Skeletal muscle satellite cell (primary cell): ENCODE results near the gene MED13.

ENCODE experiments used
- H3K27me3 ChIP-seq: 2 replicates; pipeline ENCODE4 v1.7.0; 2013; ENCODE audit warnings: low read length; ENCODE audit not compliant: control insufficient read depth, insufficient read depth
- H3K36me3 ChIP-seq: 2 replicates; pipeline ENCODE4 v1.7.0; 2013; ENCODE audit warnings: mild to moderate bottlenecking, control low read depth, low read length; ENCODE audit not compliant: insufficient read depth
- H3K4me1 ChIP-seq: 2 replicates; pipeline ENCODE4 v1.7.0; 2013; ENCODE audit warnings: low read length; ENCODE audit not compliant: control insufficient read depth, insufficient read depth
- H3K4me2 ChIP-seq: 2 replicates; pipeline ENCODE4 v1.7.0; 2013; ENCODE audit warnings: mild to moderate bottlenecking, low read length
- H3K4me3 ChIP-seq: 2 replicates; pipeline ENCODE4 v1.7.0; 2013; ENCODE audit warnings: low read length
- H3K9ac ChIP-seq: 2 replicates; pipeline ENCODE4 v1.7.0; 2013; ENCODE audit warnings: mild to moderate bottlenecking, low read depth, low read length, moderate library complexity
- H3K9me3 ChIP-seq: replicated peaks from 2 replicates; pipeline ENCODE4 v1.7.0; 2013; ENCODE audit warnings: mild to moderate bottlenecking, control low read depth, low read length

The MED13 gene

GRCh38 chr17:61986898-61987297, 78.2 kb downstream of the MED13 start:
- H3K9me3 ChIP-seq = no peaks in the 10 kb centered on the region
- peaks cover 65% of the 10 kb centered on the region for H3K36me3 ChIP-seq
- no peaks in the 10 kb centered on the region for H3K4me1 ChIP-seq

GRCh38 chr17:61984821-61985220, 80.3 kb downstream of the MED13 start:
- Histone ChIP-seq H3K36me3 (peaks cover 66% of the 10 kb centered on the region), H3K9me3 (no peaks in the 10 kb centered on the region), H3K9ac (no peak overlapping the region), H3K4me1 (no peaks in the 10 kb centered on the region), H3K4me2 (no peak overlapping the region), H3K4me3 (no peak overlapping the region), H3K27me3 (no peaks in the 10 kb centered on the region)

More at GRCh38 chr17:61986898-61987297, 78.2 kb downstream of the MED13 start:
- Histone ChIP-seq H3K4me3 (no peak overlapping the region), H3K9ac (no peak overlapping the region), H3K27me3 (no peaks in the 10 kb centered on the region), H3K4me2 (no peak overlapping the region)

DNA sequence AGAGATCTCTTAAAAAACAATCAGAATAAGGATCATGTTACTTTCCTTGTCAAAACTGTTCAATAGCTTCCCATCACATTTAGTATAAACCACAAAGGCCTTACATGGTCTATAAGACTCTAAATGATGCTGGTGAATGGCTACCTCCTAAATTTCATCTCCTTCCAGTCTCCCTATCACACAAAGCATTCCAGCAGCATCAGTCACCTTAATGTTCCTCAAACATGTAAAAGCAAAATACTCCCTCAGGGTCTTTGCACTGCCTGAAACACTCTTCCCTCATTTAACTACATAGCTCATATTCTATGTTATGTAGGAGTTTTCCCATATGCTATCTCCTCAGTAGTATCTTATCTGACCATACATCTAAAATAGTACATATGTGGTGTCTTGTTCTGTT, 83.8 kb downstream of the MED13 start:
- Histone ChIP-seq H3K36me3 (peaks cover 54% of the 10 kb centered on the region), H3K9me3 (no peaks in the 10 kb centered on the region)

GRCh38 chr17:61980535-61980934, 84.5 kb downstream of the MED13 start:
- H3K4me1 ChIP-seq = no peaks in the 10 kb centered on the region
- no peak overlapping the region for H3K4me2 ChIP-seq
- no peaks in the 10 kb centered on the region for H3K27me3 ChIP-seq
- H3K36me3 ChIP-seq = peaks cover 50% of the 10 kb centered on the region
- H3K9ac ChIP-seq = no peak overlapping the region
- H3K9me3 ChIP-seq = no peaks in the 10 kb centered on the region
- H3K4me3 ChIP-seq = no peak overlapping the region

More for the DNA sequence above, 83.8 kb downstream of the MED13 start:
- no peaks in the 10 kb centered on the region for H3K4me1 ChIP-seq
- H3K4me3 ChIP-seq = no peak overlapping the region
- H3K4me2 ChIP-seq = no peak overlapping the region
- no peaks in the 10 kb centered on the region for H3K27me3 ChIP-seq
- no peak overlapping the region for H3K9ac ChIP-seq

DNA sequence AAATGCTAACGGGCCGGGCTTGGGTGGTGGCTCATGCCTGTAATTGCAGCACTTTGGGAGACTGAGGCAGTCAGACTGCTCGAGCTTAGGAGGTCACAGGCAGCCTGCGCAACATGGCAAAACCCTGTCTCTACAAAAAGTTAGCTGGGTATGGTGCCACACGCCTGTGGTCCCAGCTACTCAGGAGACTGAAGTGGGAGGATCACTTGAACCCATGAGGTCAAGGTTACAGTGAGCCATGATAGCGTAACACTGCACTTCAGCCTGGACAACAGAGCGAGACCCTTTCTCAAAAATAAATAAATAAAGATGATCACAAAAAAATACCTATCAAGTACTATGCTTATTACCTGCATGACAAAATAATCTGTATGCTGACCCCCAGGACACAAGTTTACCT, 91.0 kb downstream of the MED13 start:
- no peaks in the 10 kb centered on the region for H3K27me3 ChIP-seq
- no peak overlapping the region for H3K4me2 ChIP-seq
- peaks cover 35% of the 10 kb centered on the region for H3K36me3 ChIP-seq
- H3K4me3 ChIP-seq = no peak overlapping the region
- no peaks in the 10 kb centered on the region for H3K4me1 ChIP-seq
- H3K9ac ChIP-seq = no peak overlapping the region
- H3K9me3 ChIP-seq = no peaks in the 10 kb centered on the region

DNA sequence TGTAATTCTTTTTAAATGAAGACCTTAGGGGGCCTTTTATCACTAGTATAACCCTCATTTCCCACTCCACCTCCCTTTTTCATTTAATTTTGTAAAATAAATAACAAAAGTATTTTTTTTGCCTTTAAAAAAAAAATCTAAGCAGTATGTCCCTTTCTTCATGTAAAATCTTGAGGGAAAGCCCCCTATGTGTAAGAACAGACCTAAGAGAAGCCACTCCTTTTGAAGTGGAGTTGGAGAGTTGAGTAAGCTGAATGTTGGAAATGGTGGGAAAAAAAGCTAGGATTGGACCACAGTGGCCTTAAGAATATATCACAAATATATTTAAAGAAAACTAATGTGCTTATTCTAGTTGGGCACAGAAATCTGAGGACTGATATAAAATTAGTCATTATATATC, 92.8 kb downstream of the MED13 start:
- Histone ChIP-seq H3K4me3 (no peak overlapping the region), H3K4me2 (no peak overlapping the region), H3K36me3 (peaks cover 38% of the 10 kb centered on the region), H3K9ac (no peak overlapping the region), H3K9me3 (no peaks in the 10 kb centered on the region), H3K4me1 (no peaks in the 10 kb centered on the region), H3K27me3 (no peaks in the 10 kb centered on the region)

DNA sequence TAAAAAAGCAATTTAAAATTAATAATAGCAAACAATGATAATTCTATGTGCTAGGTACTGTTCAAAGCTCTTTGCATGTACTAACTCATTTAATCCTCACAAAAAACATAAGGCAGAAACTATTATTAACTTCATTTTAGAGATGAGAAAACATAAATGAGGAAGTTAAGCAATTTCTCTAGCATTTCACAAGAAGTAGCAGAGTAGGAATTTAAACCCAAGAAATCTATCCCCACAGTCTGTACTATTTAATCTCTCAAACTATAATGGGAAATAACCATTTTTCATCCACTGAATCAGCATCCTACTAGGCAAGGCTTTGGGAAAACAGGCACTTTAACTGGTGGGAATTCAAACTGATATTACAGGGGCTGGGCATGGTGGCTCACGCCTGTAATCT, 95.0 kb downstream of the MED13 start:
- H3K4me2 ChIP-seq = no peak overlapping the region
- H3K4me1 ChIP-seq = no peaks in the 10 kb centered on the region
- H3K9ac ChIP-seq = no peak overlapping the region
- no peaks in the 10 kb centered on the region for H3K9me3 ChIP-seq
- H3K27me3 ChIP-seq = no peaks in the 10 kb centered on the region
- peaks cover 54% of the 10 kb centered on the region for H3K36me3 ChIP-seq
- H3K4me3 ChIP-seq = no peak overlapping the region

DNA sequence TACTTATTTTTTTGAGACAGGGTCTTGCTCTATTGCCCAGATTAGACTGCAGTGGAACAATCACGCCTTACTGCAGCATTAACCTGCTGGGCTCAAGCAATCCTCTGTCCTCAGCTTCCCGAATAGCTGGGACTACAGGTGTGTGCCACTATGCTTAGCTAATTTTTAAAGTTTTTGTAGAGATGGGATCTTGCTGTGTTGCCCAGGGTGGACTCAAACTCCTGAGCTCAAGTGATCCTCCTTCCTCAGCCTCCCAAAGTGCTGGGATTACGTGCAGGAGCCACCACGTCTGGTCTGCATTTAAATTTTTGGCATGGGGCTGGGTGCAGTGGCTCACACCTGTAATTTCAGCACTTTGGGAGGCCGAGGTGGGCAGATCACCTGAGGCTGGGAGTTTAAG, 96.3 kb downstream of the MED13 start:
- Histone ChIP-seq H3K4me1 (no peaks in the 10 kb centered on the region), H3K4me3 (no peak overlapping the region), H3K4me2 (no peak overlapping the region), H3K36me3 (peaks cover 60% of the 10 kb centered on the region), H3K27me3 (no peaks in the 10 kb centered on the region), H3K9me3 (no peaks in the 10 kb centered on the region), H3K9ac (no peak overlapping the region)

DNA sequence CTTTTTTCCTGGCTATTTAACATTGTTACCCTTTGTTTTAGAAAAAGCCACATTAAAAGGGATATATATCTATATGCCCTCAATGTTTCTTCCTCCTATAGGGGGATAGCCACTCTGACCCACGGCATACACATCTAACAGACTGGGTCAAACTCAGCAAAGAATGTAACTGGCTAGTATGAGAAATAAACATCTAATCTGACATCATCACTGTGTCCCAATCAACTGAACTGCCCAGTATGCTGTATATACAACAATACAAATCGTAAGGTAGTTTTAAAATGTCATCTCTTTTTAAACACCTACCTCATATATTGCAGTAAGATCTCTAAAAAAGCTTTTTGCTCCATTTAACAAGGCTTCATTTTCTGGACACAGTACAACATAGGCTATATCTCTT, 97.3 kb downstream of the MED13 start:
- H3K9me3 ChIP-seq = no peaks in the 10 kb centered on the region
- no peaks in the 10 kb centered on the region for H3K27me3 ChIP-seq
- no peaks in the 10 kb centered on the region for H3K4me1 ChIP-seq
- H3K4me3 ChIP-seq = no peak overlapping the region
- no peak overlapping the region for H3K9ac ChIP-seq
- peaks cover 66% of the 10 kb centered on the region for H3K36me3 ChIP-seq
- no peak overlapping the region for H3K4me2 ChIP-seq

GRCh38 chr17:61966191-61966590, 98.9 kb downstream of the MED13 start:
- Histone ChIP-seq H3K4me3 (no peak overlapping the region), H3K4me2 (no peak overlapping the region), H3K36me3 (peaks cover 65% of the 10 kb centered on the region), H3K9me3 (no peaks in the 10 kb centered on the region), H3K9ac (no peak overlapping the region), H3K27me3 (no peaks in the 10 kb centered on the region), H3K4me1 (no peaks in the 10 kb centered on the region)

DNA sequence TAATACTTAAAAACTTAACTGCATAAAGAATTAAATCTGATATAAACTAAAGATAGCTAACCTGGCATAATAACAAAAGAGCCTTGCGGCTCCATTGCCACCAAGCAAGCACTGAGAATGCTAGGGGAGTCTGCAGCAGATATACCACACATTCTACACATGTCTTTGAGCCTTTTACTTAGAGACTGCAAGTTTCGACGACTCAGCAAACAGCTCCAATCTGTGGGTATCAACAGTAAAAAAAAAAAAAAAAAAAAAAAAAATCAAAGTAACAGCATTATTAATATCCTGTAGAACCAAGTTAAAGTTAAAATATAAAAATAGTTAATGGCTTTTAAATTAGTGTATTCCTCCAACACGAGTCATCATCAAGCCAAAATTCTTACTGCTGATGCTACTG, 109.5 kb downstream of the MED13 start:
- Histone ChIP-seq H3K27me3 (no peaks in the 10 kb centered on the region), H3K9me3 (no peaks in the 10 kb centered on the region), H3K4me3 (no peak overlapping the region), H3K4me2 (no peak overlapping the region), H3K9ac (no peak overlapping the region), H3K4me1 (no peaks in the 10 kb centered on the region), H3K36me3 (peaks cover 62% of the 10 kb centered on the region)

- peaks cover 66% of the 10 kb centered on the region for H3K36me3 ChIP-seq
- no peaks in the 10 kb centered on the region for H3K9me3 ChIP-seq
- no peak overlapping the region for H3K4me2 ChIP-seq
- H3K27me3 ChIP-seq = no peaks in the 10 kb centered on the region
- no peak overlapping the region for H3K4me3 ChIP-seq
- no peaks in the 10 kb centered on the region for H3K4me1 ChIP-seq
- no peak overlapping the region for H3K9ac ChIP-seq
These were observed 117.6 kb downstream of the MED13 start for GRCh38 chr17:61947367-61948078.
